PC-3 (cell line): Measurements from ENCODE around the gene SEC14L1.

Experiments
- EZH2 ChIP-seq: fragments of 300-600 bp; sonication (generic); IDR thresholded peaks from one replicate; pipeline ENCODE4 v1.6.1; 2017; ENCODE audit warnings: antibody characterized with exemption, mild to moderate bottlenecking, low read length; ENCODE audit not compliant: unreplicated experiment
- EZH2phosphoT487 ChIP-seq: fragments of 300-600 bp; sonication (generic); IDR thresholded peaks from 2 replicates; pipeline ENCODE4 v1.6.1; 2018; ENCODE audit warnings: mild to moderate bottlenecking, antibody characterized with exemption, low read length, borderline replicate concordance
- TF ChIP-seq, protein P1 (sequence below): fragments of 300-600 bp; sonication (generic); conservative IDR thresholded peaks from 2 replicates; pipeline ENCODE4 v1.5.1; 2017; ENCODE audit warnings: antibody characterized with exemption, low read depth, mild to moderate bottlenecking, low read length

DNA sequence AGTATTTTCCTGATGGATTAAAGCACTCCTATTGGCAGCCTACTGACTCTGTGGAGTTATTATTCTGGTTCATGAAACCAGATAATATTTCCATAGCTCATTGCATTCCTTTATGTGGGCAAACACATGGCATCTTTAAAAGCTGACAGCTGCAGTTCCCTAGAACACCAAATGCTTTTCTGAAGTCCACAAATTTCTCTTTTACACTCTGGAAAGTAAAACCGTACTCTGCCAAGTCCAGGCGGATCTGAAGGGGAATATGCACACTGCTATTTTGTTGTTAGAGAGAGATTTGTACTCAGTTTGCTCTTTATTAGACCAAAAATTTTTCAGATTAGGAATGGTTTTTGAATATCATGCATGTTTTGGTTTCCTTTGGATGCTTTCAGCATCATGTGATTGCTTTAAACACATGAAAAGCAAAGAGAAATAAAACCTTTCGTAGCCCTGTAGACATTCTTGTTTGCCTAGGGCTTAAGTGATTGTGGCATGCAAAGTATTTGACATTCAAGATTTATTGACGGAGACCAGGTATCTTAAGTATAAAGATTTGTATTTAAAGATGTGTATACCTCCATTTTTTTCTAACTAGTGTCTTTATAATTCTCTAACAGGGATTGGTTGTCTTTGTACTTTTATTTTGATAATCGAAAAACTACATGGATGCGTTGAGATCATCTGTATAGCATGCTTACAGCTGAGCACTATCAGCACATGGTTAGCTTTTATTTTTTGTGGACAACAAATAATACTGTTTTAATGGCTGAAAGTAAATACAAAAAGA lies 19.5 kb downstream of the SEC14L1 start:
- TF ChIP-seq, protein P1, sequence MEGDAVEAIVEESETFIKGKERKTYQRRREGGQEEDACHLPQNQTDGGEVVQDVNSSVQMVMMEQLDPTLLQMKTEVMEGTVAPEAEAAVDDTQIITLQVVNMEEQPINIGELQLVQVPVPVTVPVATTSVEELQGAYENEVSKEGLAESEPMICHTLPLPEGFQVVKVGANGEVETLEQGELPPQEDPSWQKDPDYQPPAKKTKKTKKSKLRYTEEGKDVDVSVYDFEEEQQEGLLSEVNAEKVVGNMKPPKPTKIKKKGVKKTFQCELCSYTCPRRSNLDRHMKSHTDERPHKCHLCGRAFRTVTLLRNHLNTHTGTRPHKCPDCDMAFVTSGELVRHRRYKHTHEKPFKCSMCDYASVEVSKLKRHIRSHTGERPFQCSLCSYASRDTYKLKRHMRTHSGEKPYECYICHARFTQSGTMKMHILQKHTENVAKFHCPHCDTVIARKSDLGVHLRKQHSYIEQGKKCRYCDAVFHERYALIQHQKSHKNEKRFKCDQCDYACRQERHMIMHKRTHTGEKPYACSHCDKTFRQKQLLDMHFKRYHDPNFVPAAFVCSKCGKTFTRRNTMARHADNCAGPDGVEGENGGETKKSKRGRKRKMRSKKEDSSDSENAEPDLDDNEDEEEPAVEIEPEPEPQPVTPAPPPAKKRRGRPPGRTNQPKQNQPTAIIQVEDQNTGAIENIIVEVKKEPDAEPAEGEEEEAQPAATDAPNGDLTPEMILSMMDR: no peak
- TF ChIP-seq EZH2: no peak
- TF ChIP-seq EZH2phosphoT487: no peak
